AG09309 (cell line): ENCODE results near the gene UBE2D1.

Experiments
- DNase-seq: peaks from one replicate; pipeline ENCODE4 v3.0.0-alpha.2; 2010; ENCODE audit warnings: low read depth
- H3K4me3 ChIP-seq: 2 replicates; pipeline ENCODE4 v1.5.1; 2011; ENCODE audit warnings: mild to moderate bottlenecking, low read depth, low read length, moderate library complexity; ENCODE audit not compliant: control insufficient read depth
- TF ChIP-seq, protein P1 (sequence below): IDR thresholded peaks from 2 replicates; pipeline ENCODE4 v1.5.1; 2011; ENCODE audit warnings: mild to moderate bottlenecking, low read depth, low read length, inconsistent platforms; ENCODE audit not compliant: insufficient read depth, control insufficient read depth; ENCODE audit errors: missing control alignments

The UBE2D1 gene

GRCh38 chr10:58384999-58385783, 50.4 kb downstream of the UBE2D1 start, which contains the start of gene TFAM:
TSS of gene TFAM (plus strand) at chr10:58385410. CDS start at chr10:58385548, 138 bp downstream.
- DNase-seq: peak; percentile 65
- TF ChIP-seq, protein P1, sequence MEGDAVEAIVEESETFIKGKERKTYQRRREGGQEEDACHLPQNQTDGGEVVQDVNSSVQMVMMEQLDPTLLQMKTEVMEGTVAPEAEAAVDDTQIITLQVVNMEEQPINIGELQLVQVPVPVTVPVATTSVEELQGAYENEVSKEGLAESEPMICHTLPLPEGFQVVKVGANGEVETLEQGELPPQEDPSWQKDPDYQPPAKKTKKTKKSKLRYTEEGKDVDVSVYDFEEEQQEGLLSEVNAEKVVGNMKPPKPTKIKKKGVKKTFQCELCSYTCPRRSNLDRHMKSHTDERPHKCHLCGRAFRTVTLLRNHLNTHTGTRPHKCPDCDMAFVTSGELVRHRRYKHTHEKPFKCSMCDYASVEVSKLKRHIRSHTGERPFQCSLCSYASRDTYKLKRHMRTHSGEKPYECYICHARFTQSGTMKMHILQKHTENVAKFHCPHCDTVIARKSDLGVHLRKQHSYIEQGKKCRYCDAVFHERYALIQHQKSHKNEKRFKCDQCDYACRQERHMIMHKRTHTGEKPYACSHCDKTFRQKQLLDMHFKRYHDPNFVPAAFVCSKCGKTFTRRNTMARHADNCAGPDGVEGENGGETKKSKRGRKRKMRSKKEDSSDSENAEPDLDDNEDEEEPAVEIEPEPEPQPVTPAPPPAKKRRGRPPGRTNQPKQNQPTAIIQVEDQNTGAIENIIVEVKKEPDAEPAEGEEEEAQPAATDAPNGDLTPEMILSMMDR: peak; percentile 76
- peak within 1 kb of the TSS; percentile 60 for H3K4me3 ChIP-seq

GRCh38 chr10:58385784-58386112, 50.9 kb downstream of the UBE2D1 start:
- TF ChIP-seq, protein P1: no peak
- DNase-seq: no peak
- H3K4me3 ChIP-seq: peak overlapping the region; percentile 60

DNA sequence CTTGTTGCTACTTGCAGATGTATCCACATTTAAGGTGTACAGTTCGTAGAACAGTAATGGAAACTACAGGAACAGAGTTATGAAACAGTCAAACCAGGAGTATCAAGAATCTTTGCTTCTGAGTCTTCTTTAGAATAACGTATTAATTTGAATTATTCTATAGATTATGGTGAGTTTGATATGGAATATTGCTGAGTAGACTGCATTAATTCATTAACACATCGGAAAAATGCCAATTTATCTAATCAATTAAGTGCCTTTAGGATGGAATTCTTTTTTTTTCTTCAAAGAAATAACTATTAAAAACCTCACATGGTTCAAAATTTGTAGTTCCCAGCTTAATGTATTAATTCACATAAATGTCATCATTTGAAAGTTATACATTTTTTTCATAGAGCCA, 54.2 kb downstream of the UBE2D1 start:
- H3K4me3 ChIP-seq: no peak overlapping the region
- TF ChIP-seq, protein P1: no peak
- no peak for DNase-seq

- TF ChIP-seq, protein P1: no peak
- no peak overlapping the region for H3K4me3 ChIP-seq
- DNase-seq: no peak
These were observed 58.5 kb downstream of the UBE2D1 start for GRCh38 chr10:58393317-58393716.

GRCh38 chr10:58394471-58394870, 59.7 kb downstream of the UBE2D1 start:
- TF ChIP-seq, protein P1: no peak
- H3K4me3 ChIP-seq: no peak overlapping the region
- DNase-seq: no peak

- TF ChIP-seq, protein P1: no peak
- no peak for DNase-seq
- no peak overlapping the region for H3K4me3 ChIP-seq
These were observed 61.3 kb downstream of the UBE2D1 start for GRCh38 chr10:58396057-58396456.
